ENCODE results near the gene TBRG4.

The TBRG4 gene

GRCh38 chr7:45088146-45088701, 23.3 kb downstream of the TBRG4 start:
- Histone ChIP-seq H3K4me3 (ENCODE audit: low read depth, low read length) (peak overlapping the region; percentile 52), H3K36me3 (replicated peaks) (no peaks in the 10 kb centered on the region), H3K27ac (no peak overlapping the region), H3K27me3 (replicated peaks) (no peaks in the 10 kb centered on the region)
- TF ChIP-seq CTCF (IDR thresholded peaks at IDR 0.05; ENCODE audit: low read depth, low read length, missing control alignments) = no peak
- no peak for DNase-seq
- in situ Hi-C loops (cut with HindIII; ENCODE audit: low pct_ligation_motif_present, low sequenced_read_pairs) = no loop called here

DNA sequence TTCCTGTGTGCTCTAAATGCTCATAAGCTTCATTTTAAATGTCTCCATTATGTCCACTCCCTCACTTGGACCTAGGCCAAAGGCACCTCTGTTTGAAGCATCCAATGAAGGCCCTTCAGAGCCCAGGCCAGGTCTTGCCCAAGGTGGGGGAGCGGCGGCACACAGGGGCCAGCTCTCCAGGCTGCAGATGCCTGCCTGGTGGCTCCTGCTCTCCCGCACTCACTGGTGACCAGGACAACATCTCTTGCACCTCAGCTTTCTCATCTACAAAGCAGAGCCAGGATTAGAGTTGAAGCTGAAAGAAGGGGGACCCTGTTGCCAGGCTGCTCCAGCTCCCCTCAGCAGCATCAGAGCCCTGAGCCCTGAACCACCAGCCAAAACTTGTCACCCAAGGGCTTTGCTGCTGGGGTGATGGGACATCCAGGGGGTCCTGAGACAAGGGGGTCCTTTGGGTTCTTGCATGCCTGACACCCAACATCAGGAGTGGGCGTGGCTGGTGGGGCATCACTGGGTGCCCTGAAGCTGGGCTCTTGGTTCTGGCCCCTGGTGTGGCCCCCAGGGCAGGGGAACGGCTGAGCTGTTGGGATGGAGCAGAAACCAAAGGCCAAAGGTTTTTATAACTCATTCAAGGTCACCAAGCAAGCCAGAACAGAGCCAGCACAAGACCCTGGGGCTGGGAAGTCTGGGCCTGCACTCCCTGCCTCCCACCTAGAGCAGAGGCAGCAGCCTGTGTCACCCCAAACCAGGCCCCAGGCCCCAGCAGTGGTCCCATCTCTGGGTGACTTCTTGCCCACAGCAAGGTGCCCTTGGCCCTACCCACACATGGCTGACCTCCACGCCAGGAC, 24.0 kb downstream of the TBRG4 start:
- Histone ChIP-seq H3K27ac (no peak overlapping the region), H3K4me3 (ENCODE audit: low read depth, low read length) (no peak overlapping the region), H3K36me3 (replicated peaks) (no peaks in the 10 kb centered on the region), H3K27me3 (replicated peaks) (no peaks in the 10 kb centered on the region)
- no peak for TF ChIP-seq CTCF (IDR thresholded peaks at IDR 0.05; ENCODE audit: low read depth, low read length, missing control alignments)
- DNase-seq = no peak
- in situ Hi-C loops (cut with HindIII; ENCODE audit: low pct_ligation_motif_present, low sequenced_read_pairs) = no loop called here

DNA sequence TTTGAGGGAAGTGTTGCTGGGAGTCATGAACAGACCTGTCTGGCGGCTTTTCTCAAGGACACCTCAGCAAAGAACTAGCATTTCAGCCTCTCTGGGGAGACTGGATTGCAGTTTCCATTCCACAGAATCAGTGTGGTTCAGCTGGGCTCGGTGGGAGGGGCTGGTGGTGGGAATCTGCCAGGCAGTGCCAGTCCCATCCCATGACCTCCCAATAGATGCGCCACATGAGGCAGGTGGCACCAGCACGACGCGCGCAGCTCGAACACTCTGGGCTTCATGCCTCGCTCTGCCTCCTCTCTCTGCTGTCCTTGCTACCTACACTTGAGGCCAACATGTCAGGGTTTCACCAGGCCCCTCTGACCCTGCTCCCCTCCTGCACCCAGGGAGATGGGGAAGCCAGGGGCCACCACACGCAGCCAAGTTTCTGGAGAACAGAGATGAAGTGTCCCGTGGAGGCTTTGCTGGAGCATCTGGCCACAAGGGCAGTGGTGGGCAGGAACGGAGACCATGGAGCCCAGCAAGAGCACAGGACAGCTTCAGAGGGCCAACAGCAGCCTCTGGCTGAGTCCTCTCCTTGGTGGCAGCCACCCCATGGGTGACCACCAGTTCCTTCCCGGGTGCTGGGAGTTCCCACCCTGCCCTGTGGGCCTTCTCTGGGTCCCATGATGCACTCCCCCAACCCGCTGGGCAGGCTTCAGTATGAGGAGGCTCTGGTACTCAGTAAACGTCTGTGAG, 25.0 kb downstream of the TBRG4 start:
- H3K27me3 ChIP-seq (replicated peaks) = no peaks in the 10 kb centered on the region
- in situ Hi-C loops (cut with HindIII; ENCODE audit: low pct_ligation_motif_present, low sequenced_read_pairs) = no loop called here
- no peak overlapping the region for H3K27ac ChIP-seq
- TF ChIP-seq CTCF (IDR thresholded peaks at IDR 0.05; ENCODE audit: low read depth, low read length, missing control alignments) = no peak
- DNase-seq = no peak
- no peaks in the 10 kb centered on the region for H3K36me3 ChIP-seq (replicated peaks)
- no peak overlapping the region for H3K4me3 ChIP-seq (ENCODE audit: low read depth, low read length)

DNA sequence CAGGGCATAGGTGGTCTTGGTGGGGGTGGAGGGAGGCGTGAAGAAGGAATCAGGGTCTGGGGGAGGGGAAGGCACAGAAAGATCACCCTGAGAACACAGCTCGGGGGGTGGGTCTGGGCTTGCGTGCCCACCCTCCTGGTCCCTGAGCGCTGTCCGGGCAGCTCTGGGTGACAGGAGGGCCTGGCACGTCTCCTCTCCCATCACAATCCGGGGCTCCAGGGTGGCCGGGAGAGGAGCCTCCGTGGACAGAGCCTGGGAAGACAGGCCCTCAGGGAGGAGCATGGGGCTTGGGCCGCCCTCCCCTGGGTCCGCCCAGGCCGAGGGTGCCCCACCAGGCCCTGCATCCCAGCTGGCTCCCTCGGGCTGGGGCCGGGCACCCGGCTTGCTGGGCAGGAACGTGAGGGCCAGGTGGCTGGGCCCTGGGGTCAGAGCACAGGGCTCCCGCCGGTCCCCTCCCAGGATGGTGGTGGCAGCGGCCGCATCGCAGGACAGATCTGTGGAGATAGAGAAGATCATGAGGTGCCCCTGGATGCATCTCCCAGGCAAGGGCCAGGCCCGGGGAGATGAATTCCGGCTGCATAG, 25.8 kb downstream of the TBRG4 start:
- TF ChIP-seq CTCF (IDR thresholded peaks at IDR 0.05; ENCODE audit: low read depth, low read length, missing control alignments) = no peak

DNA sequence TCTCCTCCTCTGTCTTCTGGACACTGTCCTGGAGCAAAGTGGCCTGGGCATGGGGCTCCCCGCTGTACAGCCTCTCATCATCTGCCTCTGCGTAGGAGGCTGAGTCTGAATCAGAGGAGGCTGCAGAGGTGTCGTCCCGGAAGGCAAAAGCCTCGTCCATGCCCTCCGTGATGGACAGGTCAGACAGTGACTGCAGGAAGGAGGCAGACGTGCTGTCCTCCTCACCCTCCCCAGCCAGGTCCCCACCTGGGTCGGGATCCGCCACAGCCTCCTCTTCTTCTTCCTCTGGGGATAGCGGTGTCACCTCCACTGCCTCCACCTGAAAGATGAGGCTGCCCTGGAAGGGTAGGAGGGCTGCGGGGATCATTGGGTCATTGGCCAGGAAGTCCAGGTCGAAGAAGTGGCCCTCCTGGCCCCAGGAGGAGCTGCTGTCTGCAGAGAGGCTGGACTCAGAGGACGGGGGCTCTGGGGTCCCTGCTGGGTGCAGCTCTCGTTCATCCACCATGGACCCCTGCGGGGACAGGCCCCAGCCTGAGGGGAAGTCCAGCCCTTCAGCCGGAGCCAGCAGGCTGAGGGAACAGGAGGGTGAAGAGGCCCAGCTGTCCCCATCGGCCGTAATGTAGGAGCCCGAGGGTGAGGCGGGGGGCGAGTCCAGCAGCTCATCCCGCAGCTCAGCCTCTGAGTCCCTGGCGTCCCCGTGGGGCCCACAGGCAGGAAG, 26.4 kb downstream of the TBRG4 start:
- no peak overlapping the region for H3K27ac ChIP-seq
- in situ Hi-C loops (cut with HindIII; ENCODE audit: low pct_ligation_motif_present, low sequenced_read_pairs) = no loop called here
- H3K36me3 ChIP-seq (replicated peaks) = no peaks in the 10 kb centered on the region
- DNase-seq = no peak
- no peak for TF ChIP-seq CTCF (IDR thresholded peaks at IDR 0.05; ENCODE audit: low read depth, low read length, missing control alignments)
- H3K4me3 ChIP-seq (ENCODE audit: low read depth, low read length) = no peak overlapping the region
- no peaks in the 10 kb centered on the region for H3K27me3 ChIP-seq (replicated peaks)

More for the DNA sequence above, 25.8 kb downstream of the TBRG4 start:
- H3K36me3 ChIP-seq (replicated peaks) = no peaks in the 10 kb centered on the region
- no peak overlapping the region for H3K4me3 ChIP-seq (ENCODE audit: low read depth, low read length)
- H3K27me3 ChIP-seq (replicated peaks) = no peaks in the 10 kb centered on the region
- H3K27ac ChIP-seq = no peak overlapping the region
- no peak for DNase-seq
- in situ Hi-C loops (cut with HindIII; ENCODE audit: low pct_ligation_motif_present, low sequenced_read_pairs) = no loop called here

All from brain microvascular endothelial cell (primary cell).